BJ (cell line): ENCODE measurements around the gene MIB1. TPM values are rescaled to one million over a fixed set of nuclear protein-coding genes. Genes with fewer than 3 reads are reported as not detected.

Experiments
- CTCF ChIA-PET: fragments of 350-600 bp; formaldehyde crosslinking; extraction: SDS; loops from one replicate; lab custom pipeline; 2021; ENCODE audit warnings: antibody characterized with exemption, inconsistent platforms; lab: Yijun Ruan, JAX
- POLR2A ChIA-PET: fragments of 300-600 bp; sonication (Branson Sonifier 250); formaldehyde crosslinking; extraction: SDS; loops from one replicate; lab custom pipeline; 2021; ENCODE audit warnings: antibody characterized with exemption; lab: Charles Lee
- DNase-seq: peaks from one replicate; pipeline ENCODE4 v3.0.0-alpha.2; 2011; ENCODE audit warnings: low read depth
- H3K27me3 ChIP-seq: 2 replicates; pipeline ENCODE4 v1.6.0; 2011; ENCODE audit warnings: low read length; ENCODE audit not compliant: control insufficient read depth, insufficient read depth
- H3K36me3 ChIP-seq: 2 replicates; pipeline ENCODE4 v1.5.1; 2011; ENCODE audit warnings: low read length; ENCODE audit not compliant: control insufficient read depth, insufficient read depth
- H3K4me3 ChIP-seq: 2 replicates; pipeline ENCODE4 v1.5.1; 2011; ENCODE audit warnings: low read depth, mild to moderate bottlenecking, control low read depth, low read length
- polyA plus RNA-seq: library from polyadenylated mRNA; depleted of rRNA; stranded (reverse); fragments of >200 nt; gene quantifications from 2 replicates; pipeline ENCODE4 v1.2.3, GENCODE V29; 2011
- TF ChIP-seq, protein P1 (sequence below): IDR thresholded peaks from 2 replicates; pipeline ENCODE4 v1.5.1; 2011; ENCODE audit warnings: low read depth, mild to moderate bottlenecking, control low read depth, inconsistent platforms, low read length, moderate library complexity; ENCODE audit not compliant: insufficient read depth

MIB1 gene
- polyA plus RNA-seq, 1 experiment: 10.0 TPM

DNA sequence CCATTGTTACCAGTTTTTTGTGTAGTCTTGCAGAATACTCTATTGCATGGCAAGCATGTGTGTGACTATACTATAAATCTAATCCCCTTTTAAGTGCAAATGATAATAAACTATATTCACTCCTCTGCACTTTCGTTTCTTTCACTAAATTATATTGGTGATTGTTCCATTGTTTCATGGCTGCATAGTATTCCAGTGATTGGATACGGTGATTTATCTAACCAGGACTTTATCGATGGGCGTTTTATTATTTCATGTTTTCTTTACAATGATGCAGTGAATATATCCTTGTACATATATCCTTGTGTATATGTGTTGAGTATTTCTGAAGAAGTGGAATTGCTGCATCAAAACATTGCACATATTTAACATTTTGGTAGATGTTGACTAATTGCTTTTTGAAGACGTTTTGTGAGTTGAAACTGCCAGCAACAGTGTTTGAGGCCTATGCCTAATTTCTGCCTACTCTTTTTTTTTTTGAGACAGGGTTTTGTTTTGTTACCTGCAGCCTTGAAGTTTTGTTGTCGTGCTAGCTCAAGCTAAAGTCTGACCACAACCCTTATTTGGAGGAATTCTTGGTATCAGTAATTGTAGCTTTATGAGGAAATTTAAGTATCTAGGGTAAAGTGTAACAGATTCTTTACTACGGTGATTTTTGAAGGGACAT is 2.7 kb downstream of the MIB1 start:
- ChIA-PET POLR2A (no interaction called here), CTCF (no interaction called here)
- DNase-seq: no peak
- Histone ChIP-seq H3K4me3 (no peak overlapping the region), H3K36me3 (no peaks in the 10 kb centered on the region), H3K27me3 (no peaks in the 10 kb centered on the region)
- TF ChIP-seq, protein P1, sequence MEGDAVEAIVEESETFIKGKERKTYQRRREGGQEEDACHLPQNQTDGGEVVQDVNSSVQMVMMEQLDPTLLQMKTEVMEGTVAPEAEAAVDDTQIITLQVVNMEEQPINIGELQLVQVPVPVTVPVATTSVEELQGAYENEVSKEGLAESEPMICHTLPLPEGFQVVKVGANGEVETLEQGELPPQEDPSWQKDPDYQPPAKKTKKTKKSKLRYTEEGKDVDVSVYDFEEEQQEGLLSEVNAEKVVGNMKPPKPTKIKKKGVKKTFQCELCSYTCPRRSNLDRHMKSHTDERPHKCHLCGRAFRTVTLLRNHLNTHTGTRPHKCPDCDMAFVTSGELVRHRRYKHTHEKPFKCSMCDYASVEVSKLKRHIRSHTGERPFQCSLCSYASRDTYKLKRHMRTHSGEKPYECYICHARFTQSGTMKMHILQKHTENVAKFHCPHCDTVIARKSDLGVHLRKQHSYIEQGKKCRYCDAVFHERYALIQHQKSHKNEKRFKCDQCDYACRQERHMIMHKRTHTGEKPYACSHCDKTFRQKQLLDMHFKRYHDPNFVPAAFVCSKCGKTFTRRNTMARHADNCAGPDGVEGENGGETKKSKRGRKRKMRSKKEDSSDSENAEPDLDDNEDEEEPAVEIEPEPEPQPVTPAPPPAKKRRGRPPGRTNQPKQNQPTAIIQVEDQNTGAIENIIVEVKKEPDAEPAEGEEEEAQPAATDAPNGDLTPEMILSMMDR: no peak

DNA sequence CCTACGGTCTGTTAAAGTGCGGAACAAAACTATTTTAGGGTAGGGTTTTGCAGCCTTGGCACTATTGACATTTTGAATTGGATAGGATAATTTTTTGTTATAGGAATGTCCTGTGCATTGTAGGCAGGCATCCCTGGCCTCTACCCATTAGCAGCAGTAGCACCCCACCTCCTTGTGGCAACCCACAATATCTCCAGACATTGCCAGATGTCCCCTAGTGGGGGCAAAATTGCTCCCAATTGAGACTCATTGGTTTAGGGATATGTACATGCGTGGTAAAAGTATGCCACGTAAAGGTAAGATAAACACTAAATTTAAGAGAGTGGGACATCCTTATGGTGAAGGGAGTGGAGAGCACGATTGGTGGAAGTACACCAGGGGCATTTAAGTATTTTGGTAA is 4.6 kb downstream of the MIB1 start:
- Histone ChIP-seq H3K4me3 (no peak overlapping the region), H3K36me3 (no peaks in the 10 kb centered on the region), H3K27me3 (no peaks in the 10 kb centered on the region)
- CTCF ChIA-PET: no interaction called here
- DNase-seq: no peak
- TF ChIP-seq, protein P1: no peak
- POLR2A ChIA-PET: no interaction called here

DNA sequence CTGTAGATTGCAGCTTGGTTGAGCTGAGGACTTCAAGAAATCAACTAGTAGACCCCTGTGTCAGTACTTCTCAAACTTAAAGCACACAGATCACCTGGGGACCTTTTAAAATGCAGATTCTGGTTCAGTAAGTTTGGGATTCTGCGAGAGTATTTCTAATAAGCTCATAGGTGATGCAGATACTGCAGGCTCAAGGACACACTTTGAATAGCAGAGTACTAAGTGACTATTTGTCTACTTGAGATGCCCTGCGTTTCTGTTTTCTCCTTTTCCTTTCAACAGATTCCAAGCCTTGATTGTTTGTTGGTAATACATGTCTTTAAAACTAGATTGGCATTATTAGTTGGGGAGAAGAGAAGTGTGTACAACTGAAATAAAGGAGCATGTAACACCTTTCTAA is 6.7 kb downstream of the MIB1 start:
- ChIA-PET POLR2A (no interaction called here), CTCF (interaction anchor here (1.1 kb wide), 1 partner anchor 13 kb away, joined by 3 read pairs; no protein-coding TSS in a partner anchor)
- no peak overlapping the region for H3K4me3 ChIP-seq
- no peaks in the 10 kb centered on the region for H3K27me3 ChIP-seq
- TF ChIP-seq, protein P1: no peak
- H3K36me3 ChIP-seq: no peaks in the 10 kb centered on the region
- no peak for DNase-seq

DNA sequence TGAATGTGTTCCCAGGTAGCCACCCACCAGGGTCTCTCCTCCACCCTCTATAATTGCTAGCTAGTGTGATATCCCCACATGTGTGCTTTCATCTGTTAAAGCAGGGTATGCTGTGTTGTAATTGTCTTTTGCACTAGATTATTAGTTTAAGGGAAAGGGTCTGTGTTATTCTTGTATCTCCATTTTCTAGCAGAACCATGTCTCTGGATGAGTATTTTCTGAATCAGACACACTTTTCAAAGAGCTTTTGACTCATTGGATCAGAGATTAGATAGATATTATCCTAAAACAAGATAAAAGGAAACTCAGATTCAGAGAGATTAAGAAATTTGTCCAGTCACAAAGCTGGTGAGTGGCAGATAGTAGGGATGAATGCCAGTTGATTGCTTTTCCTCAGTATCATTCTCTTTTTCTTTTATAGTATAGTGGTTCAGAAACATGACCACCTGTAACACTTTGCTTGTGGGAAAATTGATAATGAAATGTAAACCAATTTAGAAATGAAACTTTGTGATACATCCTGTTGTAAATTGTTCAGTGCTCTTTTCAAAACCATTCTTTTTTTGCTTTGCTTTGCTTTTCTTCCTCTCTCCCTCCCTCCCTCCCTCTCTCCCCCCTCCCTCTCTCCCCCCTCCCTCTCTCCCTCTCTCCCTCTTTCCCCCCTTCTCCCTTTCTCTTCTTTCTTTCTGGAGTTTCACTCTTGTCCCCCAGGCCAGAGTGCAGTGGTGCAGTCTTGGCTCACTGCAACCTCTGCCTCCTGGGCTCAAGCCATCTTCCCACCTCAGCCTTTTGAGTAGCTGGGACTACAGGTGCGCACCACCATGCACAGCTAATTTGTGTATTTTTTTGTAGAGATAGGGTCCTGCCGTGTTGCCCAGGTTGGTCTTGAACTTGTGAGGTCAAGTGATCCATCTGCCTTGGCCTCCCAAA is 7.4 kb downstream of the MIB1 start:
- POLR2A ChIA-PET: no interaction called here
- Histone ChIP-seq H3K4me3 (no peak overlapping the region), H3K36me3 (no peaks in the 10 kb centered on the region), H3K27me3 (no peaks in the 10 kb centered on the region)
- CTCF ChIA-PET: interaction anchor here (1.1 kb wide), 1 partner anchor 12 kb away, joined by 3 read pairs; no protein-coding TSS in a partner anchor
- TF ChIP-seq, protein P1: no peak
- no peak for DNase-seq

DNA sequence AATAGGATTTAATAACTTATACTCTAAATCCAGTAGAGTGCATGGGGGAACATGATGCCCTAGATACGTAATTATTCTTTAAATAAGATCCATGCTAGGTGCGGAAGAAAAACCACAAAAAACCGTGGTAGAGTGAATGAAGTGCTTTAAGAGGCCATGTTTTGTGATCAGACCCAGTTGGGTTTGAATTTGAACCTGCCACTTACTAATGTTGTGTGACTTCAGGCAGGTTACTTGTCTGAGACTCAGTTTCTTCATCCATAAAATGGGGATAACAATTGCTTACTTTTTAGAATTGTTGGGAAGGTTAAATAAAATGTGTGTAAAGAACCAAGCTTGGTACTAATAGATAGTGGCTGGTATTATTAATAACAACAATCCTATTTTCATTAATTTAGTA is 17.2 kb downstream of the MIB1 start:
- ChIA-PET CTCF (no interaction called here), POLR2A (no interaction called here)
- Histone ChIP-seq H3K36me3 (no peaks in the 10 kb centered on the region), H3K4me3 (no peak overlapping the region), H3K27me3 (no peaks in the 10 kb centered on the region)
- DNase-seq: no peak
- TF ChIP-seq, protein P1: no peak
